Mammary epithelial cell (primary cell): Measurements from ENCODE around the gene MARVELD1.

ENCODE experiments used
- CTCF ChIP-seq, 2 donors: IDR thresholded peaks in 1 of 2; conservative IDR thresholded peaks in 1 of 2; 2 replicates each; pipeline ENCODE4 v1.5.1; 2011 to 2012; ENCODE audit warnings: inconsistent platforms in 2 of 2, low read length in 2 of 2, mild to moderate bottlenecking in 2 of 2, control low read depth in 1 of 2, low read depth in 1 of 2; ENCODE audit not compliant: insufficient read depth in 1 of 2; ENCODE audit errors: extremely low read depth in 1 of 2
- EZH2 ChIP-seq: IDR thresholded peaks from 2 replicates; pipeline ENCODE4 v1.6.1; 2012; ENCODE audit warnings: low read length, inconsistent platforms, borderline replicate concordance

- no peak for TF ChIP-seq CTCF (conservative IDR thresholded peaks at IDR 0.05 in 1 of 2, IDR thresholded peaks at IDR 0.05 in 1 of 2; ENCODE audit: extremely low read depth in 1 of 2, insufficient read depth in 1 of 2, low read depth in 1 of 2, low read length in 2 of 2)
- no peak for TF ChIP-seq EZH2
These were observed 49.3 kb downstream of the MARVELD1 start for GRCh38 chr10:97762816-97763215.
